Measurements from ENCODE around the gene INTS11. TPM values are rescaled to one million over a fixed set of nuclear protein-coding genes. Genes with fewer than 3 reads are reported as not detected.

Gene INTS11
- total and polyA plus RNA-seq, 2 experiments from 2014 or later, result 102 to 161 TPM

GRCh38 chr1:1361233-1361981 lies 36.9 kb upstream of the INTS11 start:
- ATAC-seq (no peak), DNase-seq (ENCODE audit: low spot score) (no peak)
- no peak overlapping the region for H3K27ac ChIP-seq (ENCODE audit: low read depth)
- no peaks in the 10 kb centered on the region for H3K9me2 ChIP-seq (ENCODE audit: insufficient read depth)
- TF ChIP-seq REST (IDR thresholded peaks at IDR 0.05; ENCODE audit: unreplicated experiment) (no peak), EZH2phosphoT487 (IDR thresholded peaks at IDR 0.05; ENCODE audit: unreplicated experiment) (no peak), ZNF462 (CRISPR knock-in tag; IDR thresholded peaks at IDR 0.05) (no peak), NANOG (IDR thresholded peaks at IDR 0.05; ENCODE audit: borderline replicate concordance) (no peak), CREB1 (CRISPR knock-in tag; IDR thresholded peaks at IDR 0.05; ENCODE audit: low read depth) (no peak), JUNB (IDR thresholded peaks at IDR 0.05; ENCODE audit: unreplicated experiment) (no peak), ZNF114 (CRISPR knock-in tag; IDR thresholded peaks at IDR 0.05) (no peak), STAT1 (IDR thresholded peaks at IDR 0.05; ENCODE audit: unreplicated experiment) (no peak), POLR2AphosphoS5 (IDR thresholded peaks at IDR 0.05; ENCODE audit: low read depth) (no peak), CTCF (conservative IDR thresholded peaks at IDR 0.05; ENCODE audit: low read depth in 2 of 2) (no peak), EZH2 (IDR thresholded peaks at IDR 0.05; ENCODE audit: low read depth, unreplicated experiment) (no peak), ETS1 (IDR thresholded peaks at IDR 0.05) (no peak), ZNF331 (CRISPR knock-in tag; IDR thresholded peaks at IDR 0.05; ENCODE audit: low read depth) (no peak)
- no peaks in the 10 kb centered on the region for H3K79me2 ChIP-seq (replicated peaks; ENCODE audit: insufficient read depth)
- peak overlapping the region; percentile 8; the same call in 1 of the 2 replicates for H3K4me2 ChIP-seq
- H3K36me3 ChIP-seq (ENCODE audit: insufficient read depth), result no peaks in the 10 kb centered on the region
- peaks cover 22% of the 10 kb centered on the region for H3K4me1 ChIP-seq (ENCODE audit: insufficient read depth)
- peaks cover 24% of the 10 kb centered on the region; the same call in 1 of the 2 replicates for H3F3A ChIP-seq (replicated peaks; ENCODE audit: low read depth)
- H2AFZ ChIP-seq, result peak overlapping the region; percentile 43; the same call in 1 of the 2 replicates
- Mint-ChIP-seq H3K9me3 (no peaks in the 10 kb centered on the region; the same call in 2 of the 3 replicates), H3K4me3 (no peak overlapping the region; the same call in 2 of the 3 replicates), H3K4me1 (peaks cover 31% of the 10 kb centered on the region), H3K27ac (0 out of 2 replicates have a peak overlapping the region, but pooled peaks have one; percentile 76), H3K27me3 (ENCODE audit: insufficient read depth, low read depth, poor library complexity) (peaks cover 16% of the 10 kb centered on the region), H3K36me3 (ENCODE audit: low read depth) (no peaks in the 10 kb centered on the region)
- H4K20me1 ChIP-seq (replicated peaks; ENCODE audit: insufficient read depth), result no peaks in the 10 kb centered on the region
- H3K4me3 ChIP-seq, result no peak overlapping the region
- H3K27me3 ChIP-seq (ENCODE audit: insufficient read depth), result no peaks in the 10 kb centered on the region

Measured in GM23338 (cell line).